ENCODE data around the gene SLF1.
"Not testable (repeated sequence)": the region's sequence is repeated elsewhere in the genome, so short reads cannot be mapped to it uniquely, and the experiment has no call there.

SLF1 gene

DNA sequence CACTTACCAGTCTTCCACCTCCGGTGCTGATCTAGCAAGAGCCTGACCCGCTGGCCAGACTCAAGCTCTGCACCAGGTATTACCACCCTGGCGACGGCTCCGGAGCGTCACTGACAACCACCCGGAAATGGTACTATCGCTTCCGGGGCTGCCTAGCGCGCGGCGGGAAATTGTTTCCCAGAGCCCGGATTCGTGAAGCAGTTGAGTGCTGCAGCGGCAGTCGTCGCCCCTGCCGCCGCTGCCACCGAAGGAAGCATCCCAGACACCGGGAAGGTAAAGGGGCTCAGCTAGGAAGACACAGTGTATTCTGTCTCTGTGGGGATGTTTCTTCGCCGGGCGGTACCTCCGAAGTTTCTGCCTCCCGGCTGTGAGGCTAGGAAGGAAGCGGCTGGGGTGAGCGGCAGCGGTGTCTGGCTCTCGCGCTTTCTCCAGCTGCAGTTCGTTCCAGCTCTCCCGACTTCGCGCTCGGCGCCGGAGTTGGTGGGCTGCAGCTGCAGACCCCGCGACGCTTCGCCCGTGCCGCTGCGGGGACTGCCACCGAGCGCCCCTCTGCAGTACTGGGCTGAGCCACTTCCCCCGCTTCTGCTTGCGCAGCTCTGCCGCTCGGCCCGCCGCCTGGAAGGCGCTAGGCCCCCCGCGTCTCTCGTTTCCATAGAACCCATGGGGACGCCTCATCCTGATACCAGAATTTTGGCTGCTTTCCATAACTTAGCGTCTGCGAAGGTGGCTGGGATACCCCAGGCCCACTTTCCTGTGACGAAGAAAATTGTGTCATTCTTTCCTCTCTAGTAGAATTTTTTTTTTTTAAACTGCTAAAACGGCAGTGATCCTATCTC is at the start of gene SLF1, which contains the start of gene KIAA0825:
Gene SLF1, plus strand, starts transcription at position 177 of the 836 bp plus-strand sequence. CDS start 10,142 bp downstream, outside the sequence.
Gene KIAA0825, minus strand, starts transcription at position 112 of the 836 bp plus-strand sequence. CDS start 81,478 bp downstream, outside the sequence.
- intact Hi-C loops (cut with DNase I): no loop called here
- peak; percentile 84 to 99 (median 92) for DNase-seq

- intact Hi-C loops (cut with DNase I): no loop called here
Observed at GRCh38 chr5:94571415-94571814, 47.1 kb upstream of the SLF1 start.

DNA sequence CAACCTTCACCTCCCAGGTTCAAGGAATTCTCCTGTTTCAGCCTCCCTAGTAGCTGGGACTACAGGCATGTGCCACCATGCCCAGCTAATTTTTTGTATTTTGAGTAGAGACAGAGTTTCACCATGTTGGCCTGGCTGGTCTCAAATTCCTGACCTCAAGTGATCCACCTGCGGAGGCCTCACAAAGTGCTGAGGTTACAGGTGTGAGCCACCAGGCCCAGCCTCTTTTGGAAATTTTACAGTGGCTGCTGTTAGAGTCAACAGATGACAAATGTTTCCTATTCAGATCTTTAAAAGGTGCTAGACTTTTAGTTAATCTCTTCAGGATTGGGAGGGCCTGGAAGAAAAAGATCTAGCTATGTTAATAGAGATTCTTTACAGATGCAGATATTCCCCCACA is 45.1 kb upstream of the SLF1 start:
- DNase-seq; intact Hi-C loops (cut with DNase I): not testable (repeated sequence)

More at GRCh38 chr5:94571415-94571814, 47.1 kb upstream of the SLF1 start:
- no peak for DNase-seq

DNA sequence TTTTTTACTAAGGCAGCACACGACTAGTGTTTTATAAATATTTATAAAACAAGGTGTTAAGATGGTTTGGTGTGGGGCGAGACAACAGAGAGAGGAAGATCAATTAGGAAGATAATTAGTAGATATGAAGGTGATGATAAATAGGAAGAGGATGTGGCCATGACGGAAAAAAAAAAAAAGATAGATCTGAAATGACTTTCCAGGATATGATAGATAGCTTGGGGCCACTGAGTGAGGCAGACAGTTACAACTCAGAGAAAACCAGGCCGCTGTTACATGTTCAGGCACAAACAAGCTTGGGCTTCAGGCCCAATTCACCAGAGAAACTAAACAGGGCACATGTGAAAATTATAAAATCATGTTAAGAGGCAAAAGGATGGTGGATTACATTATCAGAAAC is 43.3 kb upstream of the SLF1 start:
- intact Hi-C loops (cut with DNase I): no loop called here
- DNase-seq: no peak

DNA sequence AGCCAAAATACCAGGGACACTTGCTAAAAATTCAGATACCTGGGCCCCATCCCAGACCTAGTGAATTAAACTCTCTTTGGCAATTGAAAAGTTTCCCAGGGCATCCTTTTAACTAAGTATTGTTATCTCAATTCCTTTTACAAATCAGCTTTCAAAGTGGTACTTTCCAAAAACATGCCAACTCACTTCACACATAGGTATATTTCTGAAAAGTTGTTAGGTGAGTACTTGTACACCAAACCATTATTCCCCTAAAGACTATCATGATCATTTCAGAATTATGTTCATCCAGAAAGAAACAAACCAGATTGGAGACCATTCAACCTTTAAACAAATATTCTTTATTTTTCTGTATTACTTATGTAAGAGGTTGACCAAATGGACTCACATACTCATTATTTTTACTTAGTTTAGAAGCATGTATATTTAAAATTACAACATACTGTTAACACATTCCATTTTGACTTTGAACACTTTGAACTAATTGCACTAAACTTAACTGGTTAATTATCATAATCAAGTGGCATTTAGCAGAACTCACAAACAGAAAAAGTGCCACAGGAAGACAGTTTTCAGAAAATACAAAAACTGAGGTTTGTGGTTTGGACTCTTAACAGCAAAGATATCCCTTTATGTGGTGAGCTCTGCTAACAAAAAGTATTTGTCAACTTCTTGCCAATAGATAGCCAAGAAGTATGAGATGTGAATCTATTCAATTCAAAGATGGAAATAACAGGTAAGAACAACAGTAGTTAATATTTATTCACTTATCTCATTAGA is 40.8 kb upstream of the SLF1 start:
- intact Hi-C loops (cut with DNase I): no loop called here
- no peak for DNase-seq

DNA sequence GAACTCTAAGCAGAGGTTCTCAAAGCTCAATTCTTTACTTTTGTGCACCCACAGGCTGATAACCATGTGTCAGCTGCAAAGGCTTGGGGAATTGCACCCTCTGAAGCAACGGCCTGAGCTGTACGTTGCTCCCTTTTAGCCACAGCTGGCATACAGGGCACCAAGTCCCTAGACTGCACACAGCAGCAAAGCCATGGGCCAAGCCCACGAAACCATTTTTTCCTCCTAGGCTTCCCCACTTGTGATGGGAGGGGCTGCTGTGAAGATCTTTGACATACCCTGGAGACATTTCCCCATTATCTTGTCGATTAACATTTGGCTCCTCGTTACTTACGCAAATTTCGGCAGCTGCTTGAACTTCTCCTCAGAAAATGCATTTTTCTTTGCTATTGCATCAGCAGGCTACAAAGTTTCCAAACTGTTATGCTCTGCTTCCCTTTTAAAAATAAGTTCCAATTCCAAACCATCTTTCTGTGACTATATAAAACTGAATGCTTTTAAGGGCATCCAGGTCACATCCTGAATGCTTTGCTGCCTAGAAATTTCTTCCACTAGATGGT is 23.1 kb upstream of the SLF1 start:
- peak in 1 of 10 donors; percentile 56 for DNase-seq
- intact Hi-C loops (cut with DNase I): no loop called here

DNA sequence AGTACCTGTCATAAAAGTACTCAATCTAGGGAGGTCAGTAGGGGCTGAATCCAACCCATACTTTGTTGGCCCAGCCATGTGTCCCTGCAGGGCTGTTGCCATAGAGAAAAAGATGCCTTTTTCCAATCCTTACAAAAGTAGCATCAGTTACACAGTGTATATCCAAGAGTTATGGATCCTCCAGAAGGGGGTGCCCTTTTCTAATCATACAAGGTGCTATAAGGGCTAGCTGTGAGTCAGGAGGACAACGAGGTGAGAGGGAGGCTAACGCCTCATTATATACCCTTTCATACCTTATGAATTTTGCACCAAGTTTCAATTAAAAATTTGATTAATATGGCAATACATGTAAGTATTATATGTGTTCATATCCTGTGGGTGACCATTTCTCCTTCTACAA is 4.9 kb upstream of the SLF1 start:
- intact Hi-C loops (cut with DNase I): no loop called here
- DNase-seq: no peak

DNA sequence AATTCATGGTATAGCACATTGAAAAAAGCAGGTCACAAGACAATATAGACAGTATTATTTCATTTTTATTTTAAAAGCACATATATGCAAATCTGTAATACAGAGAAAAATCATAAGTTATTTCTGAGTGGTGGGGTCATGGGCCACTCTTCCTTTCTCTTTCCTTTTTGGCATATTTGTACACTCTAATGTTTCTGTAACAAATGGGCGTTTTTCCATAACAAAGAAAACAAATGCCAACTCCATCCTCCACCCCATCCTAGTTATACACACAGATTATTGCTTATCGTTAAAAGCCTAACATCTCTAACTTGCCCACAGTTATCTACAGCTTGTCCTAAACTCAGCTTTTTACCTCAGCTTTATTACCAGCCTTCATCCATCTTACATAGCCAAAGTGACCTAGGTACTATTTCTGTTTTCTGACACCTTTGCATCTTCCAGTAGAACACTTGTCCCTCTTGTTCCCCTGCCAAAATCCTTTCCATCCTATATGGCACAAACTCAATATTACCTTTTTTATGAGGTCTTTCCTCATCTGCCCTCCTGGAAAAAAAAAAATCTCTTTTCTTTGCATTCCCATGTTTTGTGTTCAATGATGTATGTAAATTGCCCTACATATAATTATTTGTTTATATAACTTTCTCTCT is 4.2 kb upstream of the SLF1 start:
- no peak for DNase-seq
- intact Hi-C loops (cut with DNase I): no loop called here

- intact Hi-C loops (cut with DNase I): no loop called here
- no peak for DNase-seq
Observed at GRCh38 chr5:94615862-94616261, 2.6 kb upstream of the SLF1 start.

DNA sequence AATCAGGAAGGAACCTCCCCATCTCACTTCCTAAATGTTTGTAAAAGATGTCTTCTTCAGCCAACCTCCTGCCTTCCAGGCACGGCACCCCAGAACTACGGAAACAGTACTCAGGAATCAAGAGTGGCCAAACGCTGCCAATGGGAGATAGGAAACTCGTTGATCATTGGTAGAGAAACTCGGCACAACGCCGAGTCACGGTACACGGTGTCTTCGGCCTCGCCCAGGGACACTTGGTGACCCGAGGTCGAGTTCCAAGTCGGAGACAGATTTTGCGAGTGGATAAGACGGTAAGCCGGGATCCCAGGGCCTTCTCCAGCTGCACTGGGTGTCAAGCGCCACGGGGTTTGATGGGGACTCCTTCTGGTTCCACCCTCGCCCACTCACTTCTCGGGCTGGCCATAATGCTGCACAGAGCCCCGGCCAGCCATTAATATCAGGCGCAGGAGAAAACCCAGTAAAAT is 408 bp upstream of the SLF1 start:
- intact Hi-C loops (cut with DNase I): no loop called here
- DNase-seq: peak in 8 of 10 donors; percentile 28 to 89 (median 33)

GRCh38 chr5:94620256-94620655 is 1.8 kb downstream of the SLF1 start:
- DNase-seq: no peak
- intact Hi-C loops (cut with DNase I): no loop called here

- DNase-seq: no peak
- intact Hi-C loops (cut with DNase I): no loop called here
Observed at GRCh38 chr5:94621763-94622162, 3.3 kb downstream of the SLF1 start.

- intact Hi-C loops (cut with DNase I): no loop called here
- DNase-seq: no peak
Observed at GRCh38 chr5:94623011-94623410, 4.5 kb downstream of the SLF1 start.

- DNase-seq: no peak
- intact Hi-C loops (cut with DNase I): no loop called here
Observed at GRCh38 chr5:94623877-94624276, 5.4 kb downstream of the SLF1 start.

DNA sequence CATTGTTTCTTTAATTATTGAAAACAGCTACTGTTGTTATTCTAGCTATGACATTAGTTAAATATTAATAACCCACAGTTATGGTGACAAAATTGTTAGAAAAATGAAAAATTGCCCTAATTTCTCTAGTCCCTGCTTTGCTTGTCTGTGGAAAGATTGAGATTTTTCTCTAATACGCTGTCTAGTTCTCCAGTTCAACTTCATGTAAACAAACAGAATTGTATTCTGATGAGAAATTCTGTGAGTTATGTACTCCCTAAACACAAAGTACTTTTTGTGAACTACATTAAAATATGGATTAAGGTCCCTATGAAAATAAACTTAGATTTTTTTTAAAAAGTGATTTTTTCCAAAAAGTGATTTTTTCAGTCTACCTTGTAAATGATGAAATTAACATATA is 8.7 kb downstream of the SLF1 start:
- intact Hi-C loops (cut with DNase I): no loop called here
- no peak for DNase-seq

GRCh38 chr5:94632024-94632423 is 13.6 kb downstream of the SLF1 start:
- DNase-seq: no peak
- intact Hi-C loops (cut with DNase I): no loop called here

DNA sequence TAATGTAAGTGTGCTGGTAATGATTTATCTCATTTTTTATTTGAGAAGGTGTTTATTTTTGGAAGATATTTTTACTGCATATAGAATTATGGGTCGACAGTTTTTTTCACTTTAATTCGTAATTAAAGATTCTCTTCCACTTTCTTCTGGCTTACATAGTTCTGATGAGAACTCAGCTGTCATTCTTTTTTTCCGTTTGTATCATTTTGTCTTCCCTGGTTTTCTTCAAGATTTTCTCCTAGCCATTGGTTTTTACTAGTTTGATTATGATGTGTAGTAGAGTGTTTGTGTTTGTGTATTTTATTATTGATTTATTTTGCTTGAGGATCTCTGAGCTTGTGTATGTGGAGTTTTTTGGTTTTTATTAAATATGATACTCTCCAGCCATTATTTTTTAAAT is 21.7 kb downstream of the SLF1 start:
- no peak for DNase-seq
- intact Hi-C loops (cut with DNase I): no loop called here

GRCh38 chr5:94645053-94645452 is 26.6 kb downstream of the SLF1 start:
- intact Hi-C loops (cut with DNase I): no loop called here
- no peak for DNase-seq

DNA sequence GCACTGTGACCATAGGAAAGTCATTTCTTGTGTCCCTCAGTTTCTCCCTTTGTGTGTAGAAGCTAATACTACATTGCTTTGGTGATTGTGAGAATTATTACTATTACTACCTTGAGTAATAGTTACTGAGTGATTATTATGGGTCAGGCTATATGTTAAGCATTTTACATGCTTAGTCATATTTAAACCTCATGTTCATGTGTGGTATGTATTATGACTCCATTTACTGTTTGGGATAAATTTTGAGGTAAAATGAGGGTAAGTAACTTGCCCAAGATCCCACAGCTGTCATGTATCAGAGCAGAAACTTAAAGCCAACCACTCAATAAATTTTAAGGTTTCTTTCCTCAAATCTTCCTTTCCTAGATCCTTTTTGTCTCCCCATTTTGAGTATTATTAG is 28.3 kb downstream of the SLF1 start:
- intact Hi-C loops (cut with DNase I): no loop called here
- DNase-seq: no peak

DNA sequence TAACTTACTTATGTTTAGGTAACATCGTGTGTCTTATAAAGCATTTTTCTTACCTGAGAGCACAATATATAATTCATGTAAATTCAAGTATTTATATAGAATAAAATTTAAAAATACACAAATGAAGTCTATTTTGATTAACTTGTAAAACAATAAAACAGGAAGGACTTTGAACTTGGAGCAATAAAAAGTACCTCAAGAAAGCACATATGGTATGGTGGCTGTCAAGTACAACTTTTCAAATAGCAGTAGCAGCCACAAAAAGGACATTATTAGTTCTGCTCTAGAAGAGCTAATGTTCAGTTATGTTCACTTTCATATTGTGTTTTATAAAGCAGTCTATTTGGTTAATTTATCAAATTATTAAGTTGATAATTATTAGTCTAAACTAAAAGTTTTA is 31.4 kb downstream of the SLF1 start:
- intact Hi-C loops (cut with DNase I): no loop called here
- DNase-seq: no peak

DNA sequence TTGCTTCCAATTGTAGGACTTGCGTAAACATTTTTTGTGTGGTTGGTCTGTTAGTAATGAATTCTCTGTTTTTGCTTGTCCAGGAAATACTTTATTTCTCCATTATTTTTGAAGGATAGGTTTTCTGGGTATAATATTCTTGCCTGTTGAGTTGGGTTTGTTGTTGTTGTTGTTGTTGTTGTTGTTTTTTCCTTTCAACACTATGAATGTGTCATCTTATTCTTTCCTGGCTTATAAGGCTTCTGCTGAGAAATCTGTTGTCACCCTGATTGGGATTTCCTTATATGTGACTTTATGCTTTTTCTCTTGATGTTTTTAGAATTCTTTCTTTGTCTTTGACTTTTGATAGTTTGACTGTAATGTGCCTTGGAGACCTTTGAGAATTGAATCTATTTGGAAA is 39.8 kb downstream of the SLF1 start:
- DNase-seq: no peak
- intact Hi-C loops (cut with DNase I): no loop called here
